ENCODE measurements around the gene ALS2. TPM values are rescaled to one million over a fixed set of nuclear protein-coding genes. Genes with fewer than 3 reads are reported as not detected.

The ALS2 gene
- total and polyA plus RNA-seq, 2 donors (not counting 1 experiment from before 2014, with no cell fraction given) = 1.4 to 16.7 TPM

- Histone ChIP-seq H3K9me3 (ENCODE audit: control extremely low read depth in 1 of 3, control insufficient read depth in 2 of 3, insufficient read depth in 1 of 3, low read length in 2 of 3) (peaks cover 0 to 3% (median 0%) of the 10 kb centered on the region in 3 donors), H3K9ac (ENCODE audit: low read length) (no peak overlapping the region), H3K27me3 (replicated peaks in 1 of 4; ENCODE audit: control extremely low read depth in 1 of 4, control insufficient read depth in 3 of 4, insufficient read depth in 4 of 4, low read length in 3 of 4) (no peaks in the 10 kb centered on the region), H3K27ac (ENCODE audit: low read length in 2 of 2) (no peak overlapping the region), H4K20me1 (ENCODE audit: control insufficient read depth, insufficient read depth, low read length, poor library complexity, severe bottlenecking) (no peaks in the 10 kb centered on the region), H3K79me2 (ENCODE audit: control insufficient read depth, insufficient read depth, low read length) (no peaks in the 10 kb centered on the region), H2AFZ (ENCODE audit: insufficient read depth, low read depth, low read length, poor library complexity, severe bottlenecking) (no peak overlapping the region), H3K4me1 (ENCODE audit: control insufficient read depth in 2 of 2, insufficient read depth in 2 of 2, low read length in 2 of 2) (no peaks in the 10 kb centered on the region), H3K36me3 (replicated peaks in 1 of 2; ENCODE audit: control extremely low read depth in 1 of 2, control insufficient read depth in 1 of 2, extremely low read depth in 1 of 2, insufficient read depth in 2 of 2, low read length in 1 of 2) (no peaks in the 10 kb centered on the region), H3K4me2 (replicated peaks; ENCODE audit: low read depth, low read length, poor library complexity, severe bottlenecking) (no peak overlapping the region), H3K4me3 (ENCODE audit: control extremely low read depth in 1 of 5, extremely low read depth in 1 of 5, insufficient read depth in 1 of 5, low read depth in 2 of 5, low read length in 4 of 5) (no peak overlapping the region)
- TF ChIP-seq EZH2 (IDR thresholded peaks at IDR 0.05; ENCODE audit: borderline replicate concordance, insufficient read depth, low read depth, low read length, poor library complexity, severe bottlenecking) (no peak), CTCF (IDR thresholded peaks at IDR 0.05) (no peak)
- Mint-ChIP-seq H3K4me1 (no peaks in the 10 kb centered on the region), H3K9me3 (ENCODE audit: insufficient read depth) (no peaks in the 10 kb centered on the region), H3K4me3 (no peak overlapping the region), H3K27me3 (peaks cover 36% of the 10 kb centered on the region), H3K27ac (no peak overlapping the region)
- intact Hi-C loops (cut with micrococcal nuclease) = no loop called here
- POLR2A ChIA-PET = no interaction called here
- no peak for ATAC-seq (ENCODE audit: low read depth)
- WGBS (ENCODE audit: insufficient coverage) = 89% methylated on average over 4 of the region's 5 CpGs
- CTCF ChIA-PET = no interaction called here
- no peak for DNase-seq
Measured at GRCh38 chr2:201660293-201660895, 120.3 kb downstream of the ALS2 start.

GRCh38 chr2:201656740-201657139, 124.0 kb downstream of the ALS2 start:
- H3K4me1 Mint-ChIP-seq = no peaks in the 10 kb centered on the region
- POLR2A ChIA-PET = no interaction called here
- H3K27me3 Mint-ChIP-seq = peaks cover 41% of the 10 kb centered on the region
- no peak overlapping the region for H3K4me3 Mint-ChIP-seq
- TF ChIP-seq CTCF (IDR thresholded peaks at IDR 0.05) = no peak
- no peak for TF ChIP-seq EZH2 (IDR thresholded peaks at IDR 0.05; ENCODE audit: borderline replicate concordance, insufficient read depth, low read depth, low read length, poor library complexity, severe bottlenecking)
- 87% methylated on average over 5 of the region's 5 CpGs for WGBS (ENCODE audit: insufficient coverage)
- Histone ChIP-seq H3K27ac (ENCODE audit: low read length in 2 of 2) (no peak overlapping the region), H3K9me3 (ENCODE audit: control extremely low read depth in 1 of 3, control insufficient read depth in 2 of 3, insufficient read depth in 1 of 3, low read length in 2 of 3) (peaks cover 0 to 3% (median 0%) of the 10 kb centered on the region in 3 donors), H3K27me3 (replicated peaks in 1 of 4; ENCODE audit: control extremely low read depth in 1 of 4, control insufficient read depth in 3 of 4, insufficient read depth in 4 of 4, low read length in 3 of 4) (peaks cover 0 to 2% (median 0%) of the 10 kb centered on the region in 4 experiments), H3K4me2 (replicated peaks; ENCODE audit: low read depth, low read length, poor library complexity, severe bottlenecking) (no peak overlapping the region), H3K4me3 (ENCODE audit: control extremely low read depth in 1 of 5, extremely low read depth in 1 of 5, insufficient read depth in 1 of 5, low read depth in 2 of 5, low read length in 4 of 5) (no peak overlapping the region), H3K36me3 (replicated peaks in 1 of 2; ENCODE audit: control extremely low read depth in 1 of 2, control insufficient read depth in 1 of 2, extremely low read depth in 1 of 2, insufficient read depth in 2 of 2, low read length in 1 of 2) (no peaks in the 10 kb centered on the region), H4K20me1 (ENCODE audit: control insufficient read depth, insufficient read depth, low read length, poor library complexity, severe bottlenecking) (no peaks in the 10 kb centered on the region), H2AFZ (ENCODE audit: insufficient read depth, low read depth, low read length, poor library complexity, severe bottlenecking) (no peak overlapping the region), H3K4me1 (ENCODE audit: control insufficient read depth in 2 of 2, insufficient read depth in 2 of 2, low read length in 2 of 2) (no peaks in the 10 kb centered on the region), H3K9ac (ENCODE audit: low read length) (no peak overlapping the region), H3K79me2 (ENCODE audit: control insufficient read depth, insufficient read depth, low read length) (no peaks in the 10 kb centered on the region)
- no peak for DNase-seq
- ATAC-seq (ENCODE audit: low read depth) = no peak
- H3K27ac Mint-ChIP-seq = no peak overlapping the region
- intact Hi-C loops (cut with micrococcal nuclease) = no loop called here
- CTCF ChIA-PET = no interaction called here
- no peaks in the 10 kb centered on the region for H3K9me3 Mint-ChIP-seq (ENCODE audit: insufficient read depth)

Data from B cell (primary cell).